Endothelial cell of hepatic sinusoid (primary cell): Measurements from ENCODE around the gene KCTD1.

Source experiments
- in situ Hi-C: cut with HindIII; loops from 2 replicates; pipeline ENCODE4 v1.10.0; 2017; ENCODE audit warnings: low sequenced_read_pairs

Gene KCTD1

DNA sequence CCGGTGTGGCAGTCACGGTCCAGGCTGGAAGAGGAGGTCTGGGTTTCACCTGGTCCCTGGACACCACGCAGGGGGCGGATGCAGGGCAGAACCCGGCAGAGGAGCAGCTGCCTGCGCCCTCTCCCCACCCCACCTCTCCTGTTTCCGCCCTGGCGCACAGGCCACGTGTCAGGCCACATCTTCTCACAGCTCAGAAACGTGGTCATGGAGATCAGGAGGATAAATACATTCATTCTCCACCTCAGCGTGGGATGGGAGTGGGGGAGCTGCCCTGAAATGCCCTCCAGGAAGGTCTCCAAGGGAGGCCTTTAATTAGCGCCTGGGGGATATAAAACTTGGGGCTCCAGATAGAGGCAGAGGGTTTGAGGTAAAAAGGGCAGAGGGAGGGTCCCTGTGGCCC is 142.0 kb downstream of the KCTD1 start:
- in situ Hi-C loops: no loop called here

DNA sequence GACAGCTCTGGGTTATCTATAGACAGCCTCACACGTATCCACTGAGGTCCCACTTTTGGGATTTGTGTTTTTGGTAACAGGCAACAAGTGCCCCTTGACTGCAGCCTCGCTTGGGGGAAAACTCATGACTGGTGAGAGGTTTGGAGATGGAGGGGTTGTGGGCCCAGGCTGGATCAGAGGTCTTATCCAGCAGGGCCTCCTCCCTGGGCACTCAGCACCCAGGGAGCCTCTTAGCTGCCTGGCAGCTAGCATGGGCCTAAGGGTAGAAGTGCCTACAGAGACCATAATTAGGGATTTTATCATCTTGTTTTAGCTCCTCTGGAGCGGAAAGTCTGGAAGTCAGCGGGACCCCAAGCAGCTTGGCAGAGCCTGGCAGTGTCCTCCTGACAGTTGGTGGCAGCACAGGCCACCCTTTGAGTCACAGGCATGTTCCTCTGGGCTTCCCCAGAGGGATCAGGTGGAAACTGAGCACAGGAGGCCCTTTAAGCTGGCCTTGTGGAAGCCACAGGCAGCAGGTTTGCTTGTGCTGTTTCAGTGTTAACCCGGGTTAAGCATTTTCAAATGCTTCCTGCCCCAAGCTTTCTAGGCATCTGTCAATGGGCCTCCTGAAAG is 143.1 kb downstream of the KCTD1 start:
- in situ Hi-C loops: no loop called here
